Ovary (tissue), 9 donors: ENCODE data around the gene TSKU. TPM values are rescaled to one million over a fixed set of nuclear protein-coding genes. Genes with fewer than 3 reads are reported as not detected.

Experiments used
- DNase-seq, 5 donors: peaks; one replicate each; pipeline ENCODE4 v3.0.0-alpha.2; 2019 to 2020
- H3K27ac ChIP-seq, 2 donors: fragments of 200-600 bp; one replicate each; pipeline versions ENCODE4 v1.5.1 to v1.8.0; 2019 to 2022
- H3K27me3 ChIP-seq: fragments of 200-600 bp; one replicate; pipeline ENCODE4 v1.8.0; 2022
- H3K36me3 ChIP-seq: fragments of 200-600 bp; sonication (generic); one replicate; pipeline ENCODE4 v1.5.1; 2019
- H3K4me1 ChIP-seq: one replicate; pipeline ENCODE4 v1.8.1; 2013; ENCODE audit warnings: mild to moderate bottlenecking, moderate library complexity; ENCODE audit not compliant: insufficient read depth
- H3K4me3 ChIP-seq: fragments of 200-600 bp; sonication (generic); one replicate; pipeline ENCODE4 v1.5.1; 2017
- H3K9me3 ChIP-seq, 2 donors: fragments of 200-600 bp in 1 of 2; sonication (generic) in 1 of 2; one replicate each; pipeline versions ENCODE4 v1.5.1 to v1.8.1; 2013 to 2019; ENCODE audit warnings: mild to moderate bottlenecking in 1 of 2, moderate library complexity in 1 of 2
- CTCF ChIP-seq, 3 donors: fragments of 450-650 bp in 2 of 3; fragments of 200-600 bp in 1 of 3; IDR thresholded peaks; one replicate each; pipeline versions ENCODE4 v1.5.1 to v1.8.0; 2016 to 2022; ENCODE audit warnings: antibody characterized with exemption in 3 of 3, mild to moderate bottlenecking in 1 of 3
- EP300 ChIP-seq: sonication (generic); formaldehyde crosslinking; IDR thresholded peaks from one replicate; pipeline ENCODE4 v1.6.1; 2017; ENCODE audit warnings: antibody characterized with exemption
- POLR2A ChIP-seq: fragments of 450-650 bp; IDR thresholded peaks from one replicate; pipeline ENCODE4 v1.6.1; 2017; ENCODE audit warnings: antibody characterized with exemption, mild to moderate bottlenecking, moderate library complexity
- WGBS, 3 donors: extraction: QIAGEN DNeasy Blood & Tissue Kit in 1 of 3; methylation state at CpG; one replicate each; pipeline versions ENCODE4 v1.1.5 to v1.1.7; 2013 to 2017; 5-methylcytosine and 5-hydroxymethylcytosine counted together
- intact Hi-C, 4 donors: fragments of 100-400 bp; cut with DNase I; formaldehyde crosslinking; loops; one replicate each; pipeline versions ENCODE4 v1.11.0 to v1.15.1; 2022 to 2023
- polyA plus RNA-seq, 2 donors: library from polyadenylated mRNA; stranded (reverse); fragments of 200-250 nt in 1 of 2; fragments of 350-450 nt in 1 of 2; fragmentation: Illumina TruSeq in 1 of 2; extraction: RNeasy Lipid Tissue Mini Kit (QIAGEN cat#74804) in 1 of 2; gene quantifications; one replicate each; pipeline ENCODE4 v1.2.3, GENCODE V29; 2013 to 2014
- total RNA-seq, 7 donors: library from RNA; depleted of rRNA in 2 of 7; stranded (reverse); fragments of >200 nt in 2 of 7; fragmentation: NEBNext Ultra II Directional in 3 of 7; extraction: Animal tissue kit (Norgen Biotek cat#: 25700) in 3 of 7; gene quantifications; one replicate each; pipeline versions ENCODE4 v1.1.0 to v1.2.4, GENCODE V29; 2016 to 2023
- donor health status: DM: no; HTN: no; CAD: no; lungs with moderate emphysema.
- donor health status: DM: no; HTN: no; CAD: no.
- donor health status: Bipolar disorder and iron deficiency.
- donor health status: DM: yes; HTN: yes; CAD: no.
- donor health status: DM: no; HTN: no; CAD: no.
- donor health status: DM: yes; HTN: yes; CAD: no.

TSKU gene
- total and polyA plus RNA-seq, 9 donors = 19.2 to 114 (median 65.1) TPM

GRCh38 chr11:76768909-76769560, 14.1 kb upstream of the TSKU start:
- no peak overlapping the region for H3K4me3 ChIP-seq
- DNase-seq = no peak
- H3K36me3 ChIP-seq = no peaks in the 10 kb centered on the region
- 58 to 74% (median 67%) methylated on average over 10 of the region's 10 CpGs for WGBS, 3 donors
- H3K9me3 ChIP-seq = no peaks in the 10 kb centered on the region
- H3K27me3 ChIP-seq = no peaks in the 10 kb centered on the region
- TF ChIP-seq POLR2A (no peak), CTCF (IDR thresholded peaks at IDR 0.05) (no peak), EP300 (no peak)
- intact Hi-C loops = no loop called here
- peaks cover 32% of the 10 kb centered on the region for H3K4me1 ChIP-seq
- H3K27ac ChIP-seq = no peak overlapping the region

GRCh38 chr11:76769645-76770586, 13.2 kb upstream of the TSKU start:
- Histone ChIP-seq H3K4me3 (no peak overlapping the region), H3K36me3 (no peaks in the 10 kb centered on the region), H3K9me3 (no peaks in the 10 kb centered on the region), H3K4me1 (peaks cover 33% of the 10 kb centered on the region), H3K27ac (peak overlapping the region; percentile 40 to 58), H3K27me3 (no peaks in the 10 kb centered on the region)
- TF ChIP-seq CTCF (IDR thresholded peaks at IDR 0.05) (no peak), POLR2A (no peak), EP300 (no peak)
- WGBS, 3 donors = 91 to 94% (median 93%) methylated on average over 13 of the region's 13 CpGs
- no peak for DNase-seq
- intact Hi-C loops = no loop called here

- no peaks in the 10 kb centered on the region for H3K9me3 ChIP-seq
- intact Hi-C loops = no loop called here
- no peak for TF ChIP-seq POLR2A
- TF ChIP-seq EP300 = peak; percentile 42
- H3K4me3 ChIP-seq = no peak overlapping the region
- peak overlapping the region; percentile 40 to 58 for H3K27ac ChIP-seq
- peaks cover 33% of the 10 kb centered on the region for H3K4me1 ChIP-seq
- DNase-seq = peak in 4 of 5 donors; percentile 62 to 77 (median 64)
- 10 to 22% (median 11%) methylated on average over 6 of the region's 6 CpGs for WGBS, 3 donors
- no peaks in the 10 kb centered on the region for H3K27me3 ChIP-seq
- H3K36me3 ChIP-seq = no peaks in the 10 kb centered on the region
Measured at GRCh38 chr11:76770642-76771445, 12.3 kb upstream of the TSKU start.

- WGBS, 3 donors = 77 to 80% (median 78%) methylated on average over 8 of the region's 8 CpGs
- peaks cover 31% of the 10 kb centered on the region for H3K4me1 ChIP-seq
- H3K4me3 ChIP-seq = no peak overlapping the region
- H3K27me3 ChIP-seq = no peaks in the 10 kb centered on the region
- intact Hi-C loops = no loop called here
- peak overlapping the region in 1 of 2 donors; percentile 58 for H3K27ac ChIP-seq
- no peak for TF ChIP-seq POLR2A
- TF ChIP-seq CTCF (IDR thresholded peaks at IDR 0.05) = no peak
- no peak for TF ChIP-seq EP300
- H3K9me3 ChIP-seq = no peaks in the 10 kb centered on the region
- no peaks in the 10 kb centered on the region for H3K36me3 ChIP-seq
- DNase-seq = peak in 1 of 5 donors; percentile 27
Measured at GRCh38 chr11:76771446-76772099, 11.6 kb upstream of the TSKU start.
